Keratinocyte (primary cell): Measurements from ENCODE around the gene DDX5. TPM values are rescaled to one million over a fixed set of nuclear protein-coding genes. Genes with fewer than 3 reads are reported as not detected.
A peak's percentile ranks its signal among the peaks of the same experiment; 100 is the strongest.

Experiments
- DNase-seq: peaks from one replicate; pipeline ENCODE4 v3.0.0-alpha.2; 2011; ENCODE audit warnings: low read depth, missing footprints, low spot score
- FAIRE-seq: peaks from 2 replicates; lab custom pipeline; 2011; peaks lifted over from hg19 to GRCh38; lab: Jason Lieb, UNC
- H2AFZ ChIP-seq: 2 replicates; pipeline ENCODE4 v1.6.0; 2012; ENCODE audit warnings: low read length, control low read depth, inconsistent platforms; ENCODE audit not compliant: control insufficient read depth
- H3K27ac ChIP-seq: 2 replicates; pipeline ENCODE4 v1.5.1; 2011; ENCODE audit warnings: low read length; ENCODE audit not compliant: control insufficient read depth, insufficient read depth
- H3K27me3 ChIP-seq: 3 replicates; pipeline ENCODE4 v1.6.0; 2011; ENCODE audit warnings: low read length; ENCODE audit not compliant: control insufficient read depth, insufficient read depth; ENCODE audit errors: extremely low read depth
- H3K36me3 ChIP-seq, 2 experiments: 2 replicates in 1 of 2; 3 replicates in 1 of 2; pipeline ENCODE4 v1.5.1; 2011; ENCODE audit warnings: low read length in 2 of 2, mild to moderate bottlenecking in 1 of 2; ENCODE audit not compliant: control insufficient read depth in 2 of 2, insufficient read depth in 2 of 2; ENCODE audit errors: extremely low read depth in 1 of 2
- H3K4me1 ChIP-seq: 3 replicates; pipeline ENCODE4 v1.5.1; 2011; ENCODE audit warnings: low read length; ENCODE audit not compliant: control insufficient read depth, insufficient read depth; ENCODE audit errors: extremely low read depth
- H3K4me2 ChIP-seq: 3 replicates; pipeline ENCODE4 v1.6.0; 2011; ENCODE audit warnings: low read depth, low read length; ENCODE audit not compliant: control insufficient read depth, insufficient read depth; ENCODE audit errors: extremely low read depth
- H3K4me3 ChIP-seq, 3 experiments: fragments of 200-600 bp in 1 of 3; sonication (generic) in 1 of 3; 2 replicates in 2 of 3; 3 replicates in 1 of 3; pipeline ENCODE4 v1.5.1; 2011 to 2016; ENCODE audit warnings: low read length in 3 of 3, mild to moderate bottlenecking in 3 of 3, control low read depth in 2 of 3, inconsistent platforms in 1 of 3, low read depth in 1 of 3, mixed read lengths in 1 of 3, mixed run types in 1 of 3, moderate library complexity in 1 of 3; ENCODE audit not compliant: control insufficient read depth in 2 of 3, insufficient read depth in 2 of 3; ENCODE audit errors: extremely low read depth in 1 of 3
- H3K79me2 ChIP-seq: 2 replicates; pipeline ENCODE4 v1.6.0; 2012; ENCODE audit warnings: low read length; ENCODE audit not compliant: control insufficient read depth, insufficient read depth
- H3K9ac ChIP-seq: 3 replicates; pipeline ENCODE4 v1.6.0; 2011; ENCODE audit warnings: low read length; ENCODE audit not compliant: control insufficient read depth, insufficient read depth; ENCODE audit errors: extremely low read depth
- H3K9me1 ChIP-seq: 3 replicates; pipeline ENCODE4 v1.6.0; 2011; ENCODE audit warnings: low read length; ENCODE audit not compliant: control insufficient read depth, insufficient read depth; ENCODE audit errors: extremely low read depth
- H3K9me3 ChIP-seq: 2 replicates; pipeline ENCODE4 v1.5.1; 2012; ENCODE audit warnings: low read depth, low read length; ENCODE audit not compliant: control insufficient read depth
- H4K20me1 ChIP-seq: 3 replicates; pipeline ENCODE4 v1.6.0; 2011; ENCODE audit warnings: low read length; ENCODE audit not compliant: control insufficient read depth, insufficient read depth; ENCODE audit errors: extremely low read depth
- CTCF ChIP-seq, 3 experiments: IDR thresholded peaks in 1 of 3; conservative IDR thresholded peaks in 1 of 3; optimal IDR thresholded peaks in 1 of 3; 2 replicates in 2 of 3; 3 replicates in 1 of 3; pipeline versions ENCODE3 to v1.5.1; 2011; ENCODE audit warnings: low read length in 3 of 3, mild to moderate bottlenecking in 3 of 3, moderate library complexity in 2 of 3, control low read depth in 1 of 3, inconsistent platforms in 1 of 3; ENCODE audit not compliant: insufficient read depth in 2 of 3; ENCODE audit errors: extremely low read depth in 1 of 3
- EZH2 ChIP-seq: IDR thresholded peaks from one replicate; pipeline ENCODE4 v1.6.1; 2012; ENCODE audit warnings: inconsistent platforms, mild to moderate bottlenecking, low read length, moderate library complexity
- dilution Hi-C: fragments of 300-500 bp; cut with MboI; formaldehyde crosslinking; loops from one replicate; pipeline ENCODE4 v1.7.0; 2020; ENCODE audit warnings: low sequenced_read_pairs; ENCODE audit not compliant: extremely low pct_ligation_motif_present
- polyA plus RNA-seq, 5 experiments: library from polyadenylated mRNA; depleted of rRNA in 3 of 5; stranded (reverse) in 3 of 5; stranded (forward) in 1 of 5; unstranded in 1 of 5; fragments of >200 nt; gene quantifications; 1 replicate in 1 of 5; 2 replicates in 3 of 5; 3 replicates in 1 of 5; pipeline versions ENCODE4 v1.2.1 to v1.2.3, GENCODE V29; 2011 to 2012; ENCODE audit warnings: missing spikeins in 2 of 5, low read depth in 1 of 5, low replicate concordance in 1 of 5

The DDX5 gene
- polyA plus RNA-seq, 1 donor (not counting 4 experiments of a cell fraction or from before 2014, with no cell fraction given): 793 TPM

- H3K4me1 ChIP-seq: peaks cover 50% of the 10 kb centered on the region
- H3K9ac ChIP-seq: peak overlapping the region; percentile 100
- TF ChIP-seq EZH2 (no peak), CTCF (optimal IDR thresholded peaks at IDR 0.05 in 1 of 3, IDR thresholded peaks at IDR 0.05 in 1 of 3, conservative IDR thresholded peaks at IDR 0.05 in 1 of 3; ENCODE audit: extremely low read depth in 1 of 3, insufficient read depth in 2 of 3, low read length in 3 of 3) (no peak)
- peak overlapping the region; percentile 96 for H3K4me2 ChIP-seq
- peaks cover 20 to 60% of the 10 kb centered on the region in 2 experiments for H3K36me3 ChIP-seq
- dilution Hi-C loops: no loop called here
- H3K4me3 ChIP-seq: peak overlapping the region; percentile 75 to 100 (median 95)
- H2AFZ ChIP-seq: no peak overlapping the region
- peak overlapping the region; percentile 99 for H3K27ac ChIP-seq
- H3K9me3 ChIP-seq: no peaks in the 10 kb centered on the region
- peaks cover 36% of the 10 kb centered on the region for H4K20me1 ChIP-seq
- peaks cover 86% of the 10 kb centered on the region for H3K79me2 ChIP-seq
- no peaks in the 10 kb centered on the region for H3K9me1 ChIP-seq
- DNase-seq: no peak
- no peaks in the 10 kb centered on the region for H3K27me3 ChIP-seq
- no peak for FAIRE-seq
Measured at GRCh38 chr17:64505340-64506200, 519 bp downstream of the DDX5 start.

- Histone ChIP-seq H3K79me2 (peaks cover 87% of the 10 kb centered on the region), H3K4me1 (peaks cover 58% of the 10 kb centered on the region), H3K9me3 (no peaks in the 10 kb centered on the region), H3K36me3 (peaks cover 20 to 62% of the 10 kb centered on the region in 2 experiments), H4K20me1 (peaks cover 40% of the 10 kb centered on the region), H3K27ac (peak overlapping the region; percentile 99), H2AFZ (no peak overlapping the region), H3K9ac (peak overlapping the region; percentile 100), H3K27me3 (no peaks in the 10 kb centered on the region), H3K4me3 (peak overlapping the region; percentile 75 to 100 (median 95)), H3K4me2 (peak overlapping the region; percentile 96), H3K9me1 (no peaks in the 10 kb centered on the region)
- FAIRE-seq (no peak), DNase-seq (no peak)
- dilution Hi-C loops: no loop called here
- TF ChIP-seq CTCF (optimal IDR thresholded peaks at IDR 0.05 in 1 of 3, IDR thresholded peaks at IDR 0.05 in 1 of 3, conservative IDR thresholded peaks at IDR 0.05 in 1 of 3; ENCODE audit: extremely low read depth in 1 of 3, insufficient read depth in 2 of 3, low read length in 3 of 3) (no peak), EZH2 (no peak)
Measured at GRCh38 chr17:64504769-64505339, 1.2 kb downstream of the DDX5 start.
